OCI-LY7 (cell line): Measurements from ENCODE around the gene PINK1. TPM values are rescaled to one million over a fixed set of nuclear protein-coding genes. Genes with fewer than 3 reads are reported as not detected.
A peak's percentile ranks its signal among the peaks of the same experiment; 100 is the strongest.

Experiments used
- BruUV-seq: library from RNA; stranded (reverse); fragments of 400-500 nt; replicated peaks from 2 replicates; lab custom pipeline; 2021; lab: Mats Ljungman, UMichigan
- CTCF ChIA-PET: fragments of 300-600 bp; sonication (Branson Sonifier 250); formaldehyde crosslinking; loops from one replicate; lab custom pipeline; 2022; ENCODE audit warnings: antibody characterized with exemption; ENCODE audit not compliant: unreplicated experiment; lab: Charles Lee
- POLR2A ChIA-PET: fragments of 300-600 bp; sonication (Branson Sonifier 250); formaldehyde crosslinking; loops from one replicate; lab custom pipeline; 2022; ENCODE audit warnings: antibody characterized with exemption; lab: Charles Lee
- DNase-seq: peaks from one replicate; pipeline ENCODE4 v3.0.0-alpha.2; 2015; ENCODE audit warnings: low spot score
- H2AFZ ChIP-seq: fragments of 200-600 bp; sonication (generic), shearing (Covaris generic); 2 replicates; pipeline ENCODE4 v1.6.1; 2014; ENCODE audit warnings: mild to moderate bottlenecking, antibody characterized with exemption, low read length, moderate library complexity
- H3K27ac ChIP-seq: fragments of 200-600 bp; sonication (generic); 2 replicates; pipeline ENCODE4 v1.5.1; 2014; ENCODE audit warnings: mixed run types, low read depth, mild to moderate bottlenecking, moderate library complexity, low read length, inconsistent platforms; ENCODE audit not compliant: poor library complexity, severe bottlenecking
- H3K36me3 ChIP-seq: fragments of 200-600 bp; sonication (generic); 2 replicates; pipeline ENCODE4 v1.6.1; 2014; ENCODE audit warnings: mild to moderate bottlenecking, antibody characterized with exemption, low read length, moderate library complexity, mixed read lengths; ENCODE audit not compliant: insufficient read depth
- H3K4me1 ChIP-seq: fragments of 200-600 bp; sonication (generic); 2 replicates; pipeline ENCODE4 v1.5.1; 2014; ENCODE audit warnings: mild to moderate bottlenecking, low read length; ENCODE audit not compliant: insufficient read depth, poor library complexity, severe bottlenecking
- H3K4me2 ChIP-seq: fragments of 200-600 bp; sonication (generic); 2 replicates; pipeline ENCODE4 v1.6.1; 2014; ENCODE audit warnings: mild to moderate bottlenecking, low read length
- H3K4me3 ChIP-seq: fragments of 200-600 bp; sonication (generic); 2 replicates; pipeline ENCODE4 v1.5.1; 2014; ENCODE audit warnings: mild to moderate bottlenecking, low read depth, low read length; ENCODE audit not compliant: poor library complexity, severe bottlenecking
- H3K79me2 ChIP-seq: fragments of 200-600 bp; sonication (generic); 2 replicates; pipeline ENCODE4 v1.6.1; 2016; ENCODE audit warnings: low read depth, mild to moderate bottlenecking, low read length, moderate library complexity, mixed read lengths; ENCODE audit not compliant: insufficient read depth
- H3K9me2 ChIP-seq: fragments of 200-600 bp; sonication (generic); 2 replicates; pipeline ENCODE4 v1.6.1; 2016; ENCODE audit warnings: mild to moderate bottlenecking, low read length, mixed read lengths; ENCODE audit not compliant: insufficient read depth
- H3K9me3 ChIP-seq: fragments of 200-600 bp; sonication (generic); 2 replicates; pipeline ENCODE4 v1.6.1; 2014; ENCODE audit warnings: mild to moderate bottlenecking, mixed run types, low read length, mixed read lengths
- H4K20me1 ChIP-seq: fragments of 200-600 bp; sonication (generic); 2 replicates; pipeline ENCODE4 v1.6.1; 2014; ENCODE audit warnings: mild to moderate bottlenecking, antibody characterized with exemption, low read length, moderate library complexity, mixed read lengths; ENCODE audit not compliant: insufficient read depth
- EZH2phosphoT487 ChIP-seq: fragments of 200-600 bp; sonication (generic); IDR thresholded peaks from 2 replicates; pipeline ENCODE4 v1.6.1; 2018; ENCODE audit warnings: low read depth, borderline replicate concordance, mild to moderate bottlenecking, mixed run types, antibody characterized with exemption, low read length, moderate library complexity, mixed read lengths
- intact Hi-C: fragments of 100-400 bp; cut with micrococcal nuclease; formaldehyde crosslinking; loops from one replicate; pipeline ENCODE4 v1.10.0; 2022; ENCODE audit not compliant: unreplicated experiment
- total RNA-seq, 2 experiments: library from RNA; depleted of rRNA in 1 of 2; stranded (reverse); fragments of >200 nt in 1 of 2; shearing (Covaris generic) in 1 of 2; gene quantifications; 2 replicates each; pipeline ENCODE4 v1.2.3, GENCODE V29; 2014 to 2022
- TF ChIP-seq, protein P1 (sequence below): fragments of 200-600 bp; sonication (generic); conservative IDR thresholded peaks from 2 replicates; pipeline ENCODE4 v1.5.1; 2014; ENCODE audit warnings: mild to moderate bottlenecking, antibody characterized with exemption, low read length, moderate library complexity, mixed read lengths

The PINK1 gene
- total RNA-seq, 2 experiments from 2014 or later = 8.9 to 13.4 TPM

DNA sequence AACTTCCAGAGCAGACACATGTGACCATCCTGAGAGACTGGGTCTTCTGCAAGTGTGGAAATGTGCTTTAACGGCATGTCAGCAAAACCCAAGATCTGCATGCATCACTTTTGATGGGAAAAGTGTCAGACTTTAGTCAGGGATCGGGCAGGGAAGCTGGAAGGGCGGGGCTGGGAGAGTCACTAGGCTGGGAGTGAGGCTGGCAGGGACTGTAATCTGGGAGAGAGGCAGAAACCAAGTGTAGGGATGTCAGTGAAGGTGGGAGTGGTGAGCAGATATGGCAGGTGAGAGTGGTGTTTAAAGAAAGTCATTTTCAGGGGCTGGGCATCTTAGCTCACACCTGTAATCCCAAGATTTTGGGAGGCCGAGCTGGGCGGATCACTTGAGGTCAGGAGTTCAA, 33.1 kb upstream of the PINK1 start:
- Histone ChIP-seq H3K27ac (no peak overlapping the region), H3K9me3 (0 out of 2 replicates have a peak, but pooled peaks cover 7% of the 10 kb centered on the region), H3K4me2 (no peak overlapping the region), H3K4me3 (no peak overlapping the region), H3K4me1 (no peaks in the 10 kb centered on the region), H4K20me1 (no peaks in the 10 kb centered on the region), H2AFZ (no peak overlapping the region), H3K36me3 (no peaks in the 10 kb centered on the region), H3K9me2 (no peaks in the 10 kb centered on the region), H3K79me2 (no peaks in the 10 kb centered on the region)
- POLR2A ChIA-PET = interaction anchor here (0.6 kb wide), 1 partner anchor 16 kb away, joined by 5 read pairs; no protein-coding TSS in a partner anchor
- no peak for TF ChIP-seq EZH2phosphoT487
- TF ChIP-seq, protein P1, sequence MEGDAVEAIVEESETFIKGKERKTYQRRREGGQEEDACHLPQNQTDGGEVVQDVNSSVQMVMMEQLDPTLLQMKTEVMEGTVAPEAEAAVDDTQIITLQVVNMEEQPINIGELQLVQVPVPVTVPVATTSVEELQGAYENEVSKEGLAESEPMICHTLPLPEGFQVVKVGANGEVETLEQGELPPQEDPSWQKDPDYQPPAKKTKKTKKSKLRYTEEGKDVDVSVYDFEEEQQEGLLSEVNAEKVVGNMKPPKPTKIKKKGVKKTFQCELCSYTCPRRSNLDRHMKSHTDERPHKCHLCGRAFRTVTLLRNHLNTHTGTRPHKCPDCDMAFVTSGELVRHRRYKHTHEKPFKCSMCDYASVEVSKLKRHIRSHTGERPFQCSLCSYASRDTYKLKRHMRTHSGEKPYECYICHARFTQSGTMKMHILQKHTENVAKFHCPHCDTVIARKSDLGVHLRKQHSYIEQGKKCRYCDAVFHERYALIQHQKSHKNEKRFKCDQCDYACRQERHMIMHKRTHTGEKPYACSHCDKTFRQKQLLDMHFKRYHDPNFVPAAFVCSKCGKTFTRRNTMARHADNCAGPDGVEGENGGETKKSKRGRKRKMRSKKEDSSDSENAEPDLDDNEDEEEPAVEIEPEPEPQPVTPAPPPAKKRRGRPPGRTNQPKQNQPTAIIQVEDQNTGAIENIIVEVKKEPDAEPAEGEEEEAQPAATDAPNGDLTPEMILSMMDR = no peak
- no TSS peak for BruUV-seq
- no peak for DNase-seq
- intact Hi-C loops = no loop called here
- CTCF ChIA-PET = no interaction called here

DNA sequence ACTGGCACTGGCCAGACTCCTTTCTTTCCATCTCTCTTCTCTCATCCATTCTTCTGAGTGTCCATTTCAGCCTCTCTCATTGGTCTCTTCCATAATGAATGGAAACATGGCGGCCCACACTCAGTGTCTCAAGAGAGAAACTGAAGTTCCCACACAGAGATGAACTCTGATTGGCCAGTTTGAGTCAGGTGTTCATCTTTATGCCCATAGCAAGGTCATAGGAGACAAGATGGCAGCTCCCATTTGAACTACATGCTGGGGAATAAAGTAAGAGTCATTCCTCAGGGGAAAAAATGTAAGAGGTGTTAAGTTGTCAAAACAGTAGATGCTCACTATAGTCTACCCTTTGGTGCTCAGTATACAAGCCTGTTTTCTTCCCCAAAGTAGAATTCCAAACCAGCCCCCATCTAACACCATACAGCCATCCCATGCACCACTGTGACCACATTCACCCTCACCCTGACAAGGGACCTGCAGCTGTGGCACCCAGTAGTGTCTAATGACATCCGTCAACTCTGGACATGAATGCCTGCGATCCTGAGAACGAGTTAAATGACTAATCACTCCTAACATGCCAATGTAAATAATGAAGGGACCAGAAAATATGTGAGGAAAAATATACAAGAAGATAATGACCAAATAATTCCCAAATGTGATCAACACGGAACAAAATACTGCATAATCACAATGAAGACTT, 32.0 kb upstream of the PINK1 start:
- H2AFZ ChIP-seq = peak overlapping the region; percentile 67; the same call in 1 of the 2 replicates
- 0 out of 2 replicates have a peak, but pooled peaks cover 7% of the 10 kb centered on the region for H3K9me3 ChIP-seq
- DNase-seq = peak; percentile 8
- no peaks in the 10 kb centered on the region for H3K9me2 ChIP-seq
- H3K79me2 ChIP-seq = no peaks in the 10 kb centered on the region
- H3K4me1 ChIP-seq = no peaks in the 10 kb centered on the region
- ChIA-PET POLR2A (no interaction called here), CTCF (no interaction called here)
- H3K27ac ChIP-seq = no peak overlapping the region
- no peaks in the 10 kb centered on the region for H3K36me3 ChIP-seq
- TF ChIP-seq EZH2phosphoT487 = no peak
- TF ChIP-seq, protein P1 = no peak
- no TSS peak for BruUV-seq
- intact Hi-C loops = no loop called here
- no peaks in the 10 kb centered on the region for H4K20me1 ChIP-seq
- H3K4me3 ChIP-seq = no peak overlapping the region
- H3K4me2 ChIP-seq = no peak overlapping the region

DNA sequence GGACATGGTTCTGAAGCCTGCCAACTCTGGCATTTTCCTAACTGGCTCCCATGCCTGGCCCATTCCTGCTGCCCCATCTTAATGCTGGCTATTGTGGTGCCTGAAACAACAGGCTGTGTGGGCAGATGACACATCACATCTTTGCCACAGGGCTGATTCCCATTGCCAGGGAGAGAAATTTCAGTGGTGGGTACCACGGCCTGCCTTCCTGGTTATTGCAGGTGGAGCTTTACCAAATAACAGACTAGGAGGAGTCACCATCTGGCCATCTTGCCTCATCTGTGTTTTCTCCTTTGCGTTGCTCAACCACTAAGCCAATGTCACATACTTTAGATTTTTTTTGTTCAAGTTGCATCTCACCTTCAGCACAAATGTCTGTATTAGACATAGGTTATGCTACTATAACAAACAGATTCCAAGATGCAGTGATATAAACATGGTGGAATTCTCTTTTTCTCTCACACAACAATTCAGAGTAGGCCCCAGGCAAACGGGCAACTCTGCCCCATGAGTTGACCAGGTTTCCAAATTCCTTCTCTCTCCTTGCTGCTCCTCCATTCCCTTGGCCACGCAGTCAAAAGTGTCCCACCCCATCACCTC, 30.3 kb upstream of the PINK1 start:
- Histone ChIP-seq H2AFZ (0 out of 2 replicates have a peak overlapping the region, but pooled peaks have one; percentile 45), H3K79me2 (no peaks in the 10 kb centered on the region), H3K9me2 (no peaks in the 10 kb centered on the region), H3K27ac (no peak overlapping the region), H3K4me1 (no peaks in the 10 kb centered on the region), H3K36me3 (no peaks in the 10 kb centered on the region), H3K4me3 (no peak overlapping the region), H3K9me3 (0 out of 2 replicates have a peak, but pooled peaks cover 7% of the 10 kb centered on the region), H3K4me2 (no peak overlapping the region), H4K20me1 (no peaks in the 10 kb centered on the region)
- no peak for DNase-seq
- POLR2A ChIA-PET = no interaction called here
- no TSS peak for BruUV-seq
- intact Hi-C loops = no loop called here
- CTCF ChIA-PET = no interaction called here
- TF ChIP-seq EZH2phosphoT487 = no peak
